Endothelial cell of umbilical vein (primary cell): Measurements from ENCODE around the gene MSANTD3. TPM values are rescaled to one million over a fixed set of nuclear protein-coding genes. Genes with fewer than 3 reads are reported as not detected.

Experiments used
- BruUV-seq: library from RNA; stranded (reverse); fragments of 400-500 nt; replicated peaks from 2 replicates; lab custom pipeline; 2021; lab: Mats Ljungman, UMichigan
- CTCF ChIA-PET: fragments of 300-600, 350-600 bp; sonication (Branson Sonifier 250); formaldehyde crosslinking; loops from one replicate; lab custom pipeline; 2021; ENCODE audit warnings: antibody characterized with exemption, inconsistent platforms; lab: Charles Lee
- POLR2A ChIA-PET: fragments of 300-600, 350-600 bp; sonication (Branson Sonifier 250); formaldehyde crosslinking; loops from one replicate; lab custom pipeline; 2021; ENCODE audit warnings: antibody characterized with exemption, inconsistent platforms; lab: Charles Lee
- DNase-seq: peaks from one replicate; pipeline ENCODE4 v3.0.0-alpha.2; 2011; ENCODE audit warnings: low read depth, low spot score
- FAIRE-seq: peaks from 2 replicates; lab custom pipeline; 2011; peaks lifted over from hg19 to GRCh38; lab: Jason Lieb, UNC
- H2AFZ ChIP-seq: 2 replicates; pipeline ENCODE4 v1.6.0; 2012; ENCODE audit warnings: low read depth, low read length, control low read depth, inconsistent platforms
- H3K27ac ChIP-seq: 2 replicates; pipeline ENCODE4 v1.5.1; 2011; ENCODE audit warnings: low read depth, mild to moderate bottlenecking, control low read depth, low read length, moderate library complexity; ENCODE audit not compliant: insufficient read depth
- H3K27me3 ChIP-seq, 2 experiments: 2 replicates each; pipeline versions ENCODE4 v1.6.0 to v1.6.1; 2011; ENCODE audit warnings: low read length in 2 of 2, mixed read lengths in 1 of 2; ENCODE audit not compliant: control insufficient read depth in 2 of 2, insufficient read depth in 2 of 2
- H3K36me3 ChIP-seq, 2 experiments: 2 replicates in 1 of 2; 3 replicates in 1 of 2; pipeline ENCODE4 v1.5.1; 2011; ENCODE audit warnings: low read length in 2 of 2, mild to moderate bottlenecking in 1 of 2, moderate library complexity in 1 of 2; ENCODE audit not compliant: control insufficient read depth in 2 of 2, insufficient read depth in 2 of 2; ENCODE audit errors: extremely low read depth in 1 of 2
- H3K4me1 ChIP-seq: 3 replicates; pipeline ENCODE4 v1.5.1; 2011; ENCODE audit warnings: mild to moderate bottlenecking, low read length; ENCODE audit not compliant: control insufficient read depth, insufficient read depth; ENCODE audit errors: extremely low read depth
- H3K4me2 ChIP-seq: 2 replicates; pipeline ENCODE4 v1.6.1; 2011; ENCODE audit warnings: low read length, control low read depth, mixed read lengths; ENCODE audit not compliant: insufficient read depth
- H3K4me3 ChIP-seq, 3 experiments: fragments of 200-600 bp in 1 of 3; sonication (generic), shearing (Covaris generic) in 1 of 3; replicated peaks in 1 of 3; 2 replicates each; pipeline ENCODE4 v1.5.1; 2011 to 2016; ENCODE audit warnings: control low read depth in 3 of 3, low read length in 3 of 3, mild to moderate bottlenecking in 2 of 3, inconsistent platforms in 1 of 3, low read depth in 1 of 3, moderate library complexity in 1 of 3; ENCODE audit not compliant: insufficient read depth in 1 of 3
- H3K79me2 ChIP-seq: 2 replicates; pipeline ENCODE4 v1.6.0; 2012; ENCODE audit warnings: low read length, inconsistent platforms; ENCODE audit not compliant: control insufficient read depth, insufficient read depth
- H3K9ac ChIP-seq: replicated peaks from 2 replicates; pipeline ENCODE3; 2011; ENCODE audit warnings: low read length, control low read depth; ENCODE audit not compliant: insufficient read depth; ENCODE audit errors: extremely low read depth
- H3K9me1 ChIP-seq: replicated peaks from 3 replicates; pipeline ENCODE4 v1.6.0; 2011; ENCODE audit warnings: mild to moderate bottlenecking, low read length; ENCODE audit not compliant: control insufficient read depth, insufficient read depth; ENCODE audit errors: extremely low read depth
- H3K9me3 ChIP-seq: replicated peaks from 2 replicates; pipeline ENCODE4 v1.5.1; 2012; ENCODE audit warnings: low read length, inconsistent platforms; ENCODE audit not compliant: control insufficient read depth, insufficient read depth
- H4K20me1 ChIP-seq: replicated peaks from 2 replicates; pipeline ENCODE3; 2011; ENCODE audit warnings: mild to moderate bottlenecking, low read length; ENCODE audit not compliant: control insufficient read depth, insufficient read depth; ENCODE audit errors: extremely low read depth
- CTCF ChIP-seq, 2 donors: IDR thresholded peaks; 1 replicate in 1 of 2; 2 replicates in 1 of 2; pipeline ENCODE4 v1.5.1; 2011; ENCODE audit warnings: low read length in 2 of 2, mild to moderate bottlenecking in 2 of 2, moderate library complexity in 2 of 2, control low read depth in 1 of 2, inconsistent platforms in 1 of 2, low read depth in 1 of 2; ENCODE audit not compliant: insufficient read depth in 1 of 2; ENCODE audit errors: extremely low read depth in 1 of 2
- EZH2 ChIP-seq: IDR thresholded peaks from 2 replicates; pipeline ENCODE4 v1.6.1; 2012; ENCODE audit warnings: borderline replicate concordance, low read depth, mild to moderate bottlenecking, moderate library complexity, low read length, inconsistent platforms; ENCODE audit not compliant: severe bottlenecking
- FOS ChIP-seq: IDR thresholded peaks from 2 replicates; pipeline ENCODE4 v1.6.1; 2011; ENCODE audit warnings: mild to moderate bottlenecking, low read length, moderate library complexity, borderline replicate concordance; ENCODE audit not compliant: insufficient read depth
- GATA2 ChIP-seq: IDR thresholded peaks from 2 replicates; pipeline ENCODE4 v1.7.0; 2011; ENCODE audit warnings: low read depth, mild to moderate bottlenecking, moderate library complexity, mixed read lengths, low read length; ENCODE audit not compliant: insufficient read length, insufficient read depth
- JUN ChIP-seq: IDR thresholded peaks from 2 replicates; pipeline ENCODE4 v1.6.1; 2011; ENCODE audit warnings: borderline replicate concordance, low read depth; ENCODE audit not compliant: insufficient read length, insufficient read depth
- MAX ChIP-seq: IDR thresholded peaks from 2 replicates; pipeline ENCODE4 v1.6.1; 2011; ENCODE audit not compliant: insufficient read depth, insufficient read length
- MYC ChIP-seq: IDR thresholded peaks from one replicate; pipeline ENCODE4 v1.6.1; 2011; ENCODE audit warnings: mild to moderate bottlenecking, low read depth, low read length
- POLR2A ChIP-seq: IDR thresholded peaks from 2 replicates; pipeline ENCODE4 v1.6.1; 2012; ENCODE audit warnings: low read depth, mild to moderate bottlenecking, control low read depth, low read length
- POLR2AphosphoS5 ChIP-seq: IDR thresholded peaks from 2 replicates; pipeline ENCODE4 v1.6.1; 2012; ENCODE audit warnings: low read depth, mild to moderate bottlenecking, control low read depth, low read length, moderate library complexity; ENCODE audit not compliant: insufficient read depth
- dilution Hi-C: fragments of 300-500 bp; cut with MboI; formaldehyde crosslinking; loops from one replicate; pipeline ENCODE4 v1.15.0; 2019; ENCODE audit warnings: low sequenced_read_pairs; ENCODE audit not compliant: extremely low pct_ligation_motif_present
- intact Hi-C: fragments of 100-400 bp; cut with micrococcal nuclease; formaldehyde crosslinking; loops from one replicate; pipeline ENCODE4 v1.10.0; 2022
- polyA plus RNA-seq, 4 experiments: library from polyadenylated mRNA; depleted of rRNA in 3 of 4; stranded (reverse) in 3 of 4; unstranded in 1 of 4; fragments of >200 nt; gene quantifications; 2 replicates each; pipeline versions ENCODE4 v1.2.1 to v1.2.3, GENCODE V29; 2011 to 2012; ENCODE audit warnings: missing spikeins in 1 of 4
- total RNA-seq: library from RNA; stranded (reverse); gene quantifications from 2 replicates; pipeline ENCODE4 v1.2.3, GENCODE V29; 2021

MSANTD3 gene
- total and polyA plus RNA-seq, 2 donors (not counting 3 experiments of a cell fraction or from before 2014, with no cell fraction given) = 31.3 to 88.5 TPM

DNA sequence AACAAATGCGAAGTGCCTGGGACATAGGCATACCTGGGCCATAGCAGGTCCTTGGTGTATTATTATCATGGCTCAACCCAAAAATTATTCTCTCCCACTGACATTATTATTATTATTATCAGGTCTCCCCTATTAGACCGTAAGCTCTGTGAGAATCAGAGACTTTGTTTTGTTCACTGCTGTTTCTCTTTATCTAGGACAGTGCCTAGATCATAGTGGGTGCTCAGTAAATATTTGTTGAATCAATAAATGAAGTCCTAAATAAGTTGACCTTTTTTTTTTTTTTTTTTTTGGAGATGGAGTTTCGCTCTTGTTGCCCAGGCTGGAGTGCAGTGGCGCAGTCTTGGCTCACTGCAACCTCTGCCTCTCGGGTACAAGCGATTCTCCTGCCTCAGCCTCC is 41.1 kb downstream of the MSANTD3 start:
- no peaks in the 10 kb centered on the region for H3K27me3 ChIP-seq
- ChIA-PET POLR2A (no interaction called here), CTCF (interaction anchor here (0.7 kb wide), 1 partner anchor 102 kb away, joined by 3 read pairs; no protein-coding TSS in a partner anchor)
- DNase-seq = no peak
- H3K4me2 ChIP-seq = no peak overlapping the region
- no TSS peak for BruUV-seq
- intact Hi-C loops = no loop called here
- no peaks in the 10 kb centered on the region for H4K20me1 ChIP-seq
- no peak for FAIRE-seq
- no peaks in the 10 kb centered on the region for H3K9me3 ChIP-seq
- H3K36me3 ChIP-seq = no peaks in the 10 kb centered on the region
- H3K4me1 ChIP-seq = no peaks in the 10 kb centered on the region
- H3K4me3 ChIP-seq = no peak overlapping the region
- no peak for TF ChIP-seq CTCF (IDR thresholded peaks at IDR 0.05; ENCODE audit: extremely low read depth in 1 of 2, insufficient read depth in 1 of 2, low read depth in 1 of 2, low read length in 2 of 2)
- no peak for TF ChIP-seq FOS
- TF ChIP-seq MYC = no peak
- TF ChIP-seq POLR2AphosphoS5 = no peak
- TF ChIP-seq GATA2 = no peak
- no peak for TF ChIP-seq JUN
- TF ChIP-seq POLR2A = no peak
- no peak for TF ChIP-seq MAX
- TF ChIP-seq EZH2 = no peak
- dilution Hi-C loops = no loop called here
- no peaks in the 10 kb centered on the region for H3K79me2 ChIP-seq
- H3K27ac ChIP-seq = no peak overlapping the region
- H3K9me1 ChIP-seq = no peaks in the 10 kb centered on the region
- no peak overlapping the region for H2AFZ ChIP-seq
- H3K9ac ChIP-seq = no peak overlapping the region
